ENCODE data around the gene DIAPH3. TPM values are rescaled to one million over a fixed set of nuclear protein-coding genes. Genes with fewer than 3 reads are reported as not detected.

The DIAPH3 gene
- total RNA-seq, 1 experiment from 2014 or later, result 27.6 TPM

- no peak overlapping the region for H3K4me3 Mint-ChIP-seq
- TF ChIP-seq ZNF532 (CRISPR knock-in tag; IDR thresholded peaks at IDR 0.05; ENCODE audit: borderline replicate concordance) (no peak), ZNF232 (CRISPR knock-in tag; IDR thresholded peaks at IDR 0.05) (no peak), ZSCAN18 (CRISPR knock-in tag; IDR thresholded peaks at IDR 0.05) (no peak), HMGXB4 (CRISPR knock-in tag; IDR thresholded peaks at IDR 0.05) (no peak), E2F5 (CRISPR knock-in tag; IDR thresholded peaks at IDR 0.05) (no peak), SMAD4 (CRISPR knock-in tag; IDR thresholded peaks at IDR 0.05) (no peak), ETV6 (CRISPR knock-in tag; IDR thresholded peaks at IDR 0.05) (no peak), PREB (CRISPR knock-in tag; IDR thresholded peaks at IDR 0.05; ENCODE audit: borderline replicate concordance) (no peak)
- ATAC-seq (no peak), DNase-seq (ENCODE audit: low spot score) (no peak)
- H3K9me3 Mint-ChIP-seq, result peaks cover 6% of the 10 kb centered on the region
- no peaks in the 10 kb centered on the region for H3K36me3 Mint-ChIP-seq
- ChIA-PET CTCF (no interaction called here), POLR2A (interaction anchor here (0.7 kb wide), 1 partner anchor 421 kb away, joined by 3 read pairs; no protein-coding TSS in a partner anchor)
- H3K4me1 Mint-ChIP-seq, result peaks cover 34% of the 10 kb centered on the region
- no peaks in the 10 kb centered on the region for H3K27me3 Mint-ChIP-seq (ENCODE audit: low read depth)
- no peak overlapping the region for H3K27ac Mint-ChIP-seq
Measured at GRCh38 chr13:60139272-60139671, 24.5 kb downstream of the DIAPH3 start.

GRCh38 chr13:60138674-60139073 lies 25.1 kb downstream of the DIAPH3 start:
- H3K36me3 Mint-ChIP-seq, result no peaks in the 10 kb centered on the region
- no peak for TF ChIP-seq GABPB1 (CRISPR knock-in tag; IDR thresholded peaks at IDR 0.05)
- TF ChIP-seq TEAD1 (CRISPR knock-in tag; IDR thresholded peaks at IDR 0.05), result no peak
- peaks cover 6% of the 10 kb centered on the region for H3K9me3 Mint-ChIP-seq
- DNase-seq (ENCODE audit: low spot score) (no peak), ATAC-seq (no peak)
- no peak overlapping the region for H3K27ac Mint-ChIP-seq
- H3K4me3 Mint-ChIP-seq, result no peak overlapping the region
- H3K27me3 Mint-ChIP-seq (ENCODE audit: low read depth), result no peaks in the 10 kb centered on the region
- ChIA-PET CTCF (no interaction called here), POLR2A (no interaction called here)
- peaks cover 31% of the 10 kb centered on the region for H3K4me1 Mint-ChIP-seq

- Mint-ChIP-seq H3K4me3 (no peak overlapping the region), H3K4me1 (peaks cover 25% of the 10 kb centered on the region), H3K36me3 (no peaks in the 10 kb centered on the region), H3K27ac (no peak overlapping the region), H3K27me3 (ENCODE audit: low read depth) (no peaks in the 10 kb centered on the region), H3K9me3 (peaks cover 6% of the 10 kb centered on the region)
- POLR2A ChIA-PET, result interaction anchor here (0.9 kb wide), 1 partner anchor 9 kb away, joined by 3 read pairs; no protein-coding TSS in a partner anchor
- ATAC-seq (no peak), DNase-seq (ENCODE audit: low spot score) (no peak)
- CTCF ChIA-PET, result no interaction called here
- TF ChIP-seq TEAD1 (CRISPR knock-in tag; IDR thresholded peaks at IDR 0.05) (no peak), ERG (CRISPR knock-in tag; IDR thresholded peaks at IDR 0.05) (no peak), NR2C2 (CRISPR knock-in tag; IDR thresholded peaks at IDR 0.05) (no peak), ZNF532 (CRISPR knock-in tag; IDR thresholded peaks at IDR 0.05; ENCODE audit: borderline replicate concordance) (no peak)
Measured at GRCh38 chr13:60137911-60138560, 25.7 kb downstream of the DIAPH3 start.

All from WTC11 (cell line).